ENCODE results near the gene NFIX. TPM values are rescaled to one million over a fixed set of nuclear protein-coding genes. Genes with fewer than 3 reads are reported as not detected.

NFIX gene
- total and polyA plus RNA-seq, 2 experiments from 2014 or later, result 0.06 to 0.14 TPM

GRCh38 chr19:13138916-13139198 lies 143.6 kb downstream of the NFIX start (continued):
- TF ChIP-seq, protein P1, sequence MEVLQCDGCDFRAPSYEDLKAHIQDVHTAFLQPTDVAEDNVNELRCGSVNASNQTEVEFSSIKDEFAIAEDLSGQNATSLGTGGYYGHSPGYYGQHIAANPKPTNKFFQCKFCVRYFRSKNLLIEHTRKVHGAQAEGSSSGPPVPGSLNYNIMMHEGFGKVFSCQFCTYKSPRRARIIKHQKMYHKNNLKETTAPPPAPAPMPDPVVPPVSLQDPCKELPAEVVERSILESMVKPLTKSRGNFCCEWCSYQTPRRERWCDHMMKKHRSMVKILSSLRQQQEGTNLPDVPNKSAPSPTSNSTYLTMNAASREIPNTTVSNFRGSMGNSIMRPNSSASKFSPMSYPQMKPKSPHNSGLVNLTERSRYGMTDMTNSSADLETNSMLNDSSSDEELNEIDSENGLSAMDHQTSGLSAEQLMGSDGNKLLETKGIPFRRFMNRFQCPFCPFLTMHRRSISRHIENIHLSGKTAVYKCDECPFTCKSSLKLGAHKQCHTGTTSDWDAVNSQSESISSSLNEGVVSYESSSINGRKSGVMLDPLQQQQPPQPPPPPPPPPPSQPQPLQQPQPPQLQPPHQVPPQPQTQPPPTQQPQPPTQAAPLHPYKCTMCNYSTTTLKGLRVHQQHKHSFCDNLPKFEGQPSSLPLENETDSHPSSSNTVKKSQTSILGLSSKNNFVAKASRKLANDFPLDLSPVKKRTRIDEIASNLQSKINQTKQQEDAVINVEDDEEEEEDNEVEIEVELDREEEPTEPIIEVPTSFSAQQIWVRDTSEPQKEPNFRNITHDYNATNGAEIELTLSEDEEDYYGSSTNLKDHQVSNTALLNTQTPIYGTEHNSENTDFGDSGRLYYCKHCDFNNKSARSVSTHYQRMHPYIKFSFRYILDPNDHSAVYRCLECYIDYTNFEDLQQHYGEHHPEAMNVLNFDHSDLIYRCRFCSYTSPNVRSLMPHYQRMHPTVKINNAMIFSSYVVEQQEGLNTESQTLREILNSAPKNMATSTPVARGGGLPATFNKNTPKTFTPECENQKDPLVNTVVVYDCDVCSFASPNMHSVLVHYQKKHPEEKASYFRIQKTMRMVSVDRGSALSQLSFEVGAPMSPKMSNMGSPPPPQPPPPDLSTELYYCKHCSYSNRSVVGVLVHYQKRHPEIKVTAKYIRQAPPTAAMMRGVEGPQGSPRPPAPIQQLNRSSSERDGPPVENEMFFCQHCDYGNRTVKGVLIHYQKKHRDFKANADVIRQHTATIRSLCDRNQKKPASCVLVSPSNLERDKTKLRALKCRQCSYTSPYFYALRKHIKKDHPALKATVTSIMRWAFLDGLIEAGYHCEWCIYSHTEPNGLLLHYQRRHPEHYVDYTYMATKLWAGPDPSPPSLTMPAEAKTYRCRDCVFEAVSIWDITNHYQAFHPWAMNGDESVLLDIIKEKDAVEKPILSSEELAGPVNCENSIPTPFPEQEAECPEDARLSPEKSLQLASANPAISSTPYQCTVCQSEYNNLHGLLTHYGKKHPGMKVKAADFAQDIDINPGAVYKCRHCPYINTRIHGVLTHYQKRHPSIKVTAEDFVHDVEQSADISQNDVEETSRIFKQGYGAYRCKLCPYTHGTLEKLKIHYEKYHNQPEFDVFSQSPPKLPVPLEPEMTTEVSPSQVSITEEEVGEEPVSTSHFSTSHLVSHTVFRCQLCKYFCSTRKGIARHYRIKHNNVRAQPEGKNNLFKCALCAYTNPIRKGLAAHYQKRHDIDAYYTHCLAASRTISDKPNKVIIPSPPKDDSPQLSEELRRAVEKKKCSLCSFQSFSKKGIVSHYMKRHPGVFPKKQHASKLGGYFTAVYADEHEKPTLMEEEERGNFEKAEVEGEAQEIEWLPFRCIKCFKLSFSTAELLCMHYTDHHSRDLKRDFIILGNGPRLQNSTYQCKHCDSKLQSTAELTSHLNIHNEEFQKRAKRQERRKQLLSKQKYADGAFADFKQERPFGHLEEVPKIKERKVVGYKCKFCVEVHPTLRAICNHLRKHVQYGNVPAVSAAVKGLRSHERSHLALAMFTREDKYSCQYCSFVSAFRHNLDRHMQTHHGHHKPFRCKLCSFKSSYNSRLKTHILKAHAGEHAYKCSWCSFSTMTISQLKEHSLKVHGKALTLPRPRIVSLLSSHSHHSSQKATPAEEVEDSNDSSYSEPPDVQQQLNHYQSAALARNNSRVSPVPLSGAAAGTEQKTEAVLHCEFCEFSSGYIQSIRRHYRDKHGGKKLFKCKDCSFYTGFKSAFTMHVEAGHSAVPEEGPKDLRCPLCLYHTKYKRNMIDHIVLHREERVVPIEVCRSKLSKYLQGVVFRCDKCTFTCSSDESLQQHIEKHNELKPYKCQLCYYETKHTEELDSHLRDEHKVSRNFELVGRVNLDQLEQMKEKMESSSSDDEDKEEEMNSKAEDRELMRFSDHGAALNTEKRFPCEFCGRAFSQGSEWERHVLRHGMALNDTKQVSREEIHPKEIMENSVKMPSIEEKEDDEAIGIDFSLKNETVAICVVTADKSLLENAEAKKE (CRISPR knock-in tag; IDR thresholded peaks at IDR 0.05), result no peak

GRCh38 chr19:13139633-13140311 lies 144.5 kb downstream of the NFIX start:
- ATAC-seq, result peak; percentile 59
- Histone ChIP-seq H3F3A (replicated peaks; ENCODE audit: low read depth) (0 out of 2 replicates have a peak, but pooled peaks cover 7% of the 10 kb centered on the region), H3K27me3 (ENCODE audit: insufficient read depth) (no peaks in the 10 kb centered on the region), H3K4me3 (no peak overlapping the region), H3K4me1 (ENCODE audit: insufficient read depth) (no peaks in the 10 kb centered on the region), H3K4me2 (no peak overlapping the region), H3K79me2 (replicated peaks; ENCODE audit: insufficient read depth) (peaks cover 1% of the 10 kb centered on the region; the same call in 1 of the 2 replicates), H3K9me2 (ENCODE audit: insufficient read depth) (no peaks in the 10 kb centered on the region), H3K36me3 (ENCODE audit: insufficient read depth) (peaks cover 5% of the 10 kb centered on the region; the same call in 1 of the 2 replicates), H3K27ac (ENCODE audit: low read depth) (no peak overlapping the region), H2AFZ (no peak overlapping the region), H4K20me1 (replicated peaks; ENCODE audit: insufficient read depth) (peaks cover 11% of the 10 kb centered on the region)
- Mint-ChIP-seq H3K27ac (no peak overlapping the region; the same call in 1 of the 2 replicates), H3K9me3 (no peaks in the 10 kb centered on the region), H3K27me3 (ENCODE audit: insufficient read depth, low read depth, poor library complexity) (peaks cover 13% of the 10 kb centered on the region), H3K4me1 (peaks cover 16% of the 10 kb centered on the region), H3K36me3 (ENCODE audit: low read depth) (peaks cover 56% of the 10 kb centered on the region), H3K4me3 (peak overlapping the region; percentile 6; the same call in 1 of the 3 replicates)
- DNase-seq (ENCODE audit: low spot score), result no peak
- TF ChIP-seq NANOG (IDR thresholded peaks at IDR 0.05; ENCODE audit: borderline replicate concordance), result no peak
- TF ChIP-seq, protein P2, sequence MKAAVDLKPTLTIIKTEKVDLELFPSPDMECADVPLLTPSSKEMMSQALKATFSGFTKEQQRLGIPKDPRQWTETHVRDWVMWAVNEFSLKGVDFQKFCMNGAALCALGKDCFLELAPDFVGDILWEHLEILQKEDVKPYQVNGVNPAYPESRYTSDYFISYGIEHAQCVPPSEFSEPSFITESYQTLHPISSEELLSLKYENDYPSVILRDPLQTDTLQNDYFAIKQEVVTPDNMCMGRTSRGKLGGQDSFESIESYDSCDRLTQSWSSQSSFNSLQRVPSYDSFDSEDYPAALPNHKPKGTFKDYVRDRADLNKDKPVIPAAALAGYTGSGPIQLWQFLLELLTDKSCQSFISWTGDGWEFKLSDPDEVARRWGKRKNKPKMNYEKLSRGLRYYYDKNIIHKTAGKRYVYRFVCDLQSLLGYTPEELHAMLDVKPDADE (IDR thresholded peaks at IDR 0.05), result no peak
- no peak for TF ChIP-seq EZH2phosphoT487 (IDR thresholded peaks at IDR 0.05; ENCODE audit: unreplicated experiment)
- no peak for TF ChIP-seq CREB1 (CRISPR knock-in tag; IDR thresholded peaks at IDR 0.05; ENCODE audit: low read depth)
- TF ChIP-seq JUNB (IDR thresholded peaks at IDR 0.05; ENCODE audit: unreplicated experiment), result no peak
- TF ChIP-seq, protein P1 (CRISPR knock-in tag; IDR thresholded peaks at IDR 0.05), result no peak
- TF ChIP-seq STAT1 (IDR thresholded peaks at IDR 0.05; ENCODE audit: unreplicated experiment), result no peak
- no peak for TF ChIP-seq ZNF114 (CRISPR knock-in tag; IDR thresholded peaks at IDR 0.05)
- no peak for TF ChIP-seq POLR2AphosphoS5 (IDR thresholded peaks at IDR 0.05; ENCODE audit: low read depth)

All from GM23338 (cell line).